DMS79 (cell line): Measurements from ENCODE around the gene MICB.
"Not testable (repeated sequence)": the region's sequence is repeated elsewhere in the genome, so short reads cannot be mapped to it uniquely, and the experiment has no call there.

Experiments used
- DNase-seq: peaks from one replicate; lab custom pipeline; 2025; lab: John Stamatoyannopoulos, UW

The MICB gene

GRCh38 chr6:31541059-31541657, 43.2 kb downstream of the MICB start:
- DNase-seq: no peak

GRCh38 chr6:31541658-31542521, 43.9 kb downstream of the MICB start, which contains the start of gene DDX39B:
Gene DDX39B, minus strand, starts transcription at chr6:31542003. Its CDS starts 1,471 bp downstream, at chr6:31540532.
- DNase-seq: peak; percentile 96

GRCh38 chr6:31543639-31544038, 45.7 kb downstream of the MICB start:
- DNase-seq: no peak

GRCh38 chr6:31544676-31545075, 46.7 kb downstream of the MICB start:
- no peak for DNase-seq

- DNase-seq: no peak
These were observed 47.3 kb downstream of the MICB start for GRCh38 chr6:31545291-31545690.

GRCh38 chr6:31546339-31546957, 48.5 kb downstream of the MICB start, which contains the start of gene ATP6V1G2:
Gene ATP6V1G2, minus strand, starts transcription at chr6:31546608. Its CDS starts 49 bp downstream, at chr6:31546559.
- peak; percentile 94 for DNase-seq

- peak; percentile 96 for DNase-seq
These were observed 49.2 kb downstream of the MICB start, which contains the start of gene NFKBIL1 for GRCh38 chr6:31546958-31547726. Gene NFKBIL1, plus strand, starts transcription at chr6:31547608. Its CDS starts 87 bp downstream, at chr6:31547695.

- no peak for DNase-seq
These were observed 50.0 kb downstream of the MICB start for GRCh38 chr6:31547727-31548543.

GRCh38 chr6:31548544-31548873, 50.6 kb downstream of the MICB start:
- no peak for DNase-seq

GRCh38 chr6:31551371-31551770, 53.4 kb downstream of the MICB start:
- not testable (repeated sequence) for DNase-seq

- no peak for DNase-seq
These were observed 58.4 kb downstream of the MICB start for GRCh38 chr6:31556307-31556706.

- no peak for DNase-seq
These were observed 59.7 kb downstream of the MICB start for GRCh38 chr6:31557443-31558317.

- DNase-seq: no peak
These were observed 60.3 kb downstream of the MICB start for GRCh38 chr6:31558318-31558625.

GRCh38 chr6:31558631-31559500, 60.9 kb downstream of the MICB start:
- no peak for DNase-seq

- no peak for DNase-seq
These were observed 61.6 kb downstream of the MICB start for GRCh38 chr6:31559606-31559957.

GRCh38 chr6:31559958-31560696, 62.2 kb downstream of the MICB start:
- DNase-seq: no peak

- DNase-seq: no peak
These were observed 62.7 kb downstream of the MICB start for GRCh38 chr6:31560697-31561058.
